Tibial artery (tissue), 4 donors: ENCODE results near the gene MRPL49.
"Not testable (repeated sequence)": the region's sequence is repeated elsewhere in the genome, so short reads cannot be mapped to it uniquely, and the experiment has no call there.

Experiments
- DNase-seq, 2 donors: peaks; one replicate each; pipeline ENCODE4 v3.0.0-alpha.2; 2019
- H3K27ac ChIP-seq, 2 donors: fragments of 200-600 bp; sonication (generic) in 1 of 2; 1 replicate in 1 of 2; 2 replicates in 1 of 2; pipeline ENCODE4 v1.5.1; 2018 to 2019; ENCODE audit warnings: mild to moderate bottlenecking in 1 of 2
- H3K27me3 ChIP-seq, 2 donors: fragments of 200-600 bp; sonication (generic) in 1 of 2; one replicate each; pipeline versions ENCODE4 v1.5.1 to v1.6.0; 2016 to 2019
- H3K36me3 ChIP-seq, 3 donors: fragments of 200-600 bp; sonication (generic) in 2 of 3; one replicate each; pipeline ENCODE4 v1.5.1; 2016 to 2019; ENCODE audit warnings: mild to moderate bottlenecking in 2 of 3
- H3K4me1 ChIP-seq, 4 donors: fragments of 200-600 bp; sonication (generic) in 2 of 4; 1 replicate in 3 of 4; 2 replicates in 1 of 4; pipeline ENCODE4 v1.5.1; 2016 to 2019
- H3K4me3 ChIP-seq, 2 donors: fragments of 200-600 bp; sonication (generic) in 1 of 2; 1 replicate in 1 of 2; 2 replicates in 1 of 2; pipeline ENCODE4 v1.5.1; 2018 to 2019; ENCODE audit warnings: mild to moderate bottlenecking in 2 of 2
- H3K9me3 ChIP-seq, 3 donors: fragments of 200-600 bp; sonication (generic) in 1 of 3; one replicate each; pipeline ENCODE4 v1.5.1; 2016 to 2019
- intact Hi-C: fragments of 100-400 bp; cut with DNase I; formaldehyde crosslinking; loops from one replicate; pipeline ENCODE4 v1.15.0; 2023; ENCODE audit warnings: low total_unique reads
- TF ChIP-seq, protein P1 (sequence below), 2 experiments: fragments of 200-600 bp in 1 of 2; fragments of 450-650 bp in 1 of 2; IDR thresholded peaks; one replicate each; pipeline ENCODE4 v1.5.1; 2017 to 2019; ENCODE audit warnings: antibody characterized with exemption in 2 of 2, mild to moderate bottlenecking in 1 of 2, moderate library complexity in 1 of 2

The MRPL49 gene

DNA sequence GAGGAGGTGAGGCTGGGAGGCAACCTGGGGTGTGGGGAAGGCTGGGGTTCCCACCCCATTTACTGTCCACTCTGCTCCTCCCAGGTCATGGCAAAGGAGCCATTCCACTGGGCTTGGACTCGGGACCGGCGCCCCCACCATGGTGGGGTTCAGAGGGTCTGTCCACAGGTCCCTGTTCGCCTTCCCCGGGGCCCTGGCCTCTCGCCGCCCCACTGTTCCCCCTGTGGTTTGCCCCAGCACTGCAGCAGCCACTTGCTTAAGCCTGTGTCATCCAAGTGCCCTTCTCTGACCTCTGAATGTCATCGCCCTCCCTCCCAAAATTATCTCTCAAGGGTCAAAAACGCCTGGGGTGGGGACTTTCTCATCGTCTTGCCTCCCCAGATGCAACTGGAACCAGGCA lies 50.5 kb downstream of the MRPL49 start:
- Histone ChIP-seq H3K27ac (no peak overlapping the region), H3K9me3 (no peaks in the 10 kb centered on the region), H3K4me3 (no peak overlapping the region), H3K36me3 (no peaks in the 10 kb centered on the region), H3K27me3 (no peaks in the 10 kb centered on the region), H3K4me1 (no peaks in the 10 kb centered on the region)
- intact Hi-C loops: no loop called here
- no peak for DNase-seq
- TF ChIP-seq, protein P1, sequence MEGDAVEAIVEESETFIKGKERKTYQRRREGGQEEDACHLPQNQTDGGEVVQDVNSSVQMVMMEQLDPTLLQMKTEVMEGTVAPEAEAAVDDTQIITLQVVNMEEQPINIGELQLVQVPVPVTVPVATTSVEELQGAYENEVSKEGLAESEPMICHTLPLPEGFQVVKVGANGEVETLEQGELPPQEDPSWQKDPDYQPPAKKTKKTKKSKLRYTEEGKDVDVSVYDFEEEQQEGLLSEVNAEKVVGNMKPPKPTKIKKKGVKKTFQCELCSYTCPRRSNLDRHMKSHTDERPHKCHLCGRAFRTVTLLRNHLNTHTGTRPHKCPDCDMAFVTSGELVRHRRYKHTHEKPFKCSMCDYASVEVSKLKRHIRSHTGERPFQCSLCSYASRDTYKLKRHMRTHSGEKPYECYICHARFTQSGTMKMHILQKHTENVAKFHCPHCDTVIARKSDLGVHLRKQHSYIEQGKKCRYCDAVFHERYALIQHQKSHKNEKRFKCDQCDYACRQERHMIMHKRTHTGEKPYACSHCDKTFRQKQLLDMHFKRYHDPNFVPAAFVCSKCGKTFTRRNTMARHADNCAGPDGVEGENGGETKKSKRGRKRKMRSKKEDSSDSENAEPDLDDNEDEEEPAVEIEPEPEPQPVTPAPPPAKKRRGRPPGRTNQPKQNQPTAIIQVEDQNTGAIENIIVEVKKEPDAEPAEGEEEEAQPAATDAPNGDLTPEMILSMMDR (IDR thresholded peaks at IDR 0.05): no peak

DNA sequence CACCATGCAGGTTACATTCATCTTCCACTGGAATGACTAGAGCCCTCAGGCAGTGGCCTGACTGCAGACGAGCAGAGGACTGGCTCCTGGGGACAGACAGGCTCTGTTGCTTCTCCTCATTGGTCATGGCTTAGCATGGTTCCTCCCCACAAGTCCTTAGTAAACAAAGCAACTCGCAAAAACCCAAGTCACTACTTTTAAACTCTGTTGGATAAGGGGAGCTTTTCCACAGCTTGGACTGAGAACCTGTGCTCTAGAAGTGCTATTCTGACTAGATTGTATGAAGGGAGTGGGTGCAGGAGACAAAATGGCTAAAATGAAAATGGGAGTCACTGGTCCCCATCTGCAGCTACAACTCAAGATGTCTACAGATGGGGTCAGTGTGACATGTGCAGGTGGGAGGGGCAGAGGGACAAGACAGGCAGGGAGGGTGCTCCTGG lies 52.5 kb downstream of the MRPL49 start:
- H3K27me3 ChIP-seq, H3K4me1 ChIP-seq, H3K27ac ChIP-seq, H3K36me3 ChIP-seq, H3K4me3 ChIP-seq, DNase-seq, intact Hi-C loops, H3K9me3 ChIP-seq: not testable (repeated sequence)
